GM04503 (cell line): Measurements from ENCODE around the gene OPA3.
A peak's percentile ranks its signal among the peaks of the same experiment; 100 is the strongest.

ENCODE experiments used
- DNase-seq: peaks from one replicate; pipeline ENCODE4 v3.0.0-alpha.2; 2012; ENCODE audit warnings: low read depth

Gene OPA3

DNA sequence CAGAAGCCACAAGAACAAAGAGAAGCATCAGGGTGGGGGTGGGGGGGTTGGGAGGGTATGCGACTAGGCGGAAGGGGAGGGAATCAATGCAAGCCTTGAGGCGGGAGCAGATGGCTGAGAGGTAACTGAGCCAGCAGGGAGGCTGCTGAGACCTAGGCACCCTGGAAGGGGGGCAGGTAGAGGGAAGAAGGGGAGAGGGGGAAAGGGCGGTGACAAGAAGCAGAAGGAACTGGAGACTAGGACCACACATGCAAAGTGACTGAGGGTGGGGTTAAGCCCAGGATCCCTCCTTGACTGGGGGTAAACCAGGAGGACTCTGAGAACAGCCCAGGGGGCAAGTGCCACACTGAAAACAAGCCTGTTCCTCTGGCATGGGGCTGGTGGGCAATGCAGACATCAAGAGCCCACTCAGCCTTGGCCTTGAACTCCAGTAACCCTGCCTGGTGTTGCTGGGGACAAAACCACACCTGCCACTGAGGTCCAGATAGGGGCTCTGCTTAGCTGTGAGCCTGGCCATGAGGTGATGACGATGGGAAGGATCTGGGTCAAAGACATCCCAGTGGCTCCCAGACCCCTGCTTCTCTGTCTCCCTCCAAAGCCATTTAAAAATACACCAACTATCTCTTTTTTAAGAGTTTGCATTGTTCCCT lies 20.3 kb downstream of the OPA3 start:
- no peak for DNase-seq

DNA sequence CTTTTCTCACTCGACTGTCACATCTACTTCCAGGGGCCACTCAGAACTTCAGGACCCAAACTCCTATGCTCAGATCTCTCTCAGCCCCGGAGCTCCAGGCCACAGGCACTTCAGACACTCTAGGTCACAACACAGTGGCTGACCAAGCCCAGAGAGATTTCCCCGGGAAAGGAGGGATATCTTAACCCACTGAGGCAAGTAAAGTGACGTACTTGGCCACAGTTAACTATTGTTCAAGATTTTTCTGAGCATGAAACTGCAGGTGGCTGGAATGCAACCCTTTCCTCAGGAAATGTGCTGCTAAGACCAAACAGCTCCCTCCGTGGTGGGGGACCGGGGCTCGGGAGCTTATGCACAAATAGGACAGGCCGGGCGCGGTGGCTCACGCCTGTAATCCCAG lies 23.9 kb downstream of the OPA3 start:
- DNase-seq = no peak

DNA sequence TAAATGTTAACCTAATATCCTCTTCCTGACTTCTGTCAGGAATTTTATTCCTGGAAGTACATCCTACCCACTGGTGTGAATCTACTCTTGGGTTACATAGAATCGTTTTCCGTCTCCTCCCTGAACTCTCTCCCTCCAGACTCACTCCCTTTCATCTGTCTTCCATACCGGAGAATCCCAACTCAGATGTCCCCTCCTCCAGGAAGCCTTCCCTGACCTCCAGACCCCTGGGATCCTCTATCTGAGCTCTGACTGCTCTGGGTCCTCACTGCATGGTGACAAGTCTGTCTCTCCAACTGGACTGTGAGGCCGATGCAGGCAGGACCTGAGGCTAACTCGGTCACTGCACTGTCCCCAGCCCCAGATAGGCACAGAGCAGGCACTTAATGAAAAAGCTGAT lies 24.6 kb downstream of the OPA3 start:
- DNase-seq = no peak

DNA sequence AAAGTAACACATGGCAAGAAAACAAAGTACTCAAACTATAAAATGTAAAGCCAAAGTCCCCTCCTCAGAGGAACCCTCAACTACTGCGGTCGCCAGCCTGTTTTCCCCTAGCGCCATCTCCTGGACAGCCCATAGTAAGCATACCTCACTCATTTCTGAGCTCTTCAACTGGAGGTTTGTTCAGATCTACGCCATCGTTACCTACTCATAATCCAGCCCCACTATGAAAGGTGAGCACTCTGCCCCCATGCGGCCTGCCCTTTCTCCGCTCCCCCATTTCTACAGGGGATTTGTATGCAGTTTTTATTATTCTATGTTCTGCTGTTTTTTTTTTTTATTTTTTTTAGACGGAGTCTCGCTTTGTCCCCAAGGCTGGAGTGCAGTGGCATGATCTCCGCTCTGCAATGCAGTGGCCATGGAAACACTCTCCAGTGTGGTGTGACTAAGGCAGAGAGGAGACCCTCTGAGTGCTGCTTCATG lies 26.2 kb downstream of the OPA3 start:
- no peak for DNase-seq

DNA sequence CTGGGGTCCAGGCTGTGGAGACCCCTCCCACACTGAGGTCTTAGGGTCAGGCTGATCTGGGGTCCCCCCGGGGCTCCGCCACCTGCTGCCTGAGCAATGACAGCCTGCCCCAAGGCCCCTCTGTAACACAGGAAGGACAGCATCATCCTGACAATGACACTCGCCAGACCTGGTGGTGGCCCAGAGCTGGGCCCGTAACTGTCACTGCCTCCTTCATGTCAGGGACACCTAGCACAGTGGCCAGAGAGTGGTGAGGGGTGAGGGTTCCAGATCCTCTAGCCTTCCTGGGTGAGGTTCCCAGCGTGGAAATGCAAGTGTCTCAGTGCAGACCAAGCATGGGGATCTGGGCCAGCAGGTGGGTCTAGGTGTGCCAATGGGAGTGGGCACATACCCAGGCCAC lies 27.8 kb downstream of the OPA3 start:
- no peak for DNase-seq

DNA sequence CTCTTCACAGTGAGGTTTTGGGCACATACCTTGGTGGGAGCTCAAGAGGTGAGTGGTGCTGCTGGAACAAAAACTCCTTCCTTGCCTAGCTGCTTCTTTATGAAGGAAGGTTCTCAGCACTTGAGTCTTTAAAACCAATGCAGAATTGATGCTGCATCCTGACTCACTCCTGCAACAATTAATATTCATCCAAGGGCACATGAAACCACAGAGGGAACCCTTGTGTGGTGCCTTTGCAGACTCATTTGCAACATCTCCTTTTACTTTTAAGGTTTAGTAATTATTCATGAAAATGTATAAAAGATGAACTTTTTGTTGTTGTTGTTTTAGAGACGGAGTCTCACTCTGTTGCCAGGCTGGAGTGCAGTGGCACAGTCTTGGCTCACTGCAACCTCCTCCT lies 30.1 kb downstream of the OPA3 start:
- no peak for DNase-seq

DNA sequence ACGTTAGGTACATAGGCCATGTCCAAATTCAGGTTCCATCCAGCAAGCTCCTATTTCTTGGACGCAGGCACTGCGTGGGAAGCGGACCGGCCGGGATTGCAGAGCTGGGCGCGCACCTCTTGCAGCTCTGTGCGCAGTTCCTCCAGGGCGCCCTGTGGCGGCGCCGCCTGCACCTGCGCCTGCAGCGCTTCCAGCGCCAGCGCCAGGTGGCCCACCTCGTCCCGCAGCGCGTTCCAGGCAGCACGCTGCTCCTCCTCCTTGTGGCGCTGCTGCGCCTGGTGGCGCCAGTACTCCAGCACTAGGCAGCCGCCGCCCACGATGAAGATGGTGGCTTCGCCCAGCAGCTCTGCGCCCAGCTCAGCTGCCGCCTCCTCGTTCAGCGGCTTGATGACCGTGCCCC lies 31.1 kb downstream of the OPA3 start:
- DNase-seq = no peak

DNA sequence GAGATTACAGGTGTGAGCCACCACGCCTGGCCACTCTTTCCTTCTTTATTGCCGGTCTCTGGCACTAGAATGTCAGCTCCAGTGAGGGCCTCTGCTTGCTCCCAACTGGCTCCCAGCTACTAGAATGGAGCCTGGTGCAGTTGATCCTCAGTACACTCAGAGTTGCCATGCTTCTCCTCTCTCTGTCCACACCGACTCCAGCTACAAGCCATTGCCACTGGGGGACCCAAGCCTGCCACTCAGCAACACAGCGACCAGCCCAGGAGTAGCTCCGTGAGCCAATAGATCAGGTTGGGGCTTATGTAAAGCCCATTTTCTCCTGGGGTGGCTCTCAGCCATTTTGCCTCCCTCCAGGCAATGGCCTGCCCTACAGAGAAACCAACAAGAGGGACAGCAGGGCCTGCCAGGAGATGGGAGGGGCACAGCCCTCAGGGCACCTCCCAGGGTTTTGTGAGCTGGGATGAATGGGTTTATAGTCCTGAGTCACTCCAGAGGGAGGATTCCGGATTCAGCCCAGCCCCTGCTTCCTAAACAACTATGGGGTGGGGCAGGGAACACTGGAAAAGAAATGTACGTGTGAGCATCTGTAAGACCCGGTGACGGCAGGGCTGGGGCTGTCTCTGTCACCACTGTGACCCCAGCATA lies 36.5 kb downstream of the OPA3 start:
- DNase-seq = peak; percentile 46

DNA sequence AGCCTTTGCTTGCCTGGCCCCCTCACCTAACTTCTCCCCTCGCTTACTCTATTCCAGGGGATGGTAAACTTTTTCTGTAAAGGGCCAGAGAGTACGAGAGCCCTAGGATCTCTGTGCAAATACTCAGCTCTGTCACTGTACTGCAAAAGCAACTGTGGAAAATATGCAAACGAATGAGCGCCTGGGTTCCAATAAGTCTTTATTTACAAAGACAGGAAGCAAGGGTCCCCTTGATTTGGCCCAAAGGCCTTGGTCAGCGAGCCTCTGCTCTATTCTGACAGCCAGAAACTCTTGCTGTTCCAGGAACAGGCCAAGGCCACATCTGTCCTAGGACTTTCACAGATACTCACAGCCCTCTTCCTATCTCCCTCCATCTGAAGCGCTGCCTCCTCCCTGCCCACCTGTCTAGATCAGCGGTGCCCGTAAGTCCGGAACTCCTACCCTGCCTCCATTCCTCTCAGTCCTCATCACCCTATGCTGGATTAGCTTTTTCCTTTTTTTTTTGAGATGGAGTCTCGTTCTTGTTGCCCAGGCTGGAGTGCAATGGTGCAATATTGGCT lies 37.3 kb downstream of the OPA3 start:
- no peak for DNase-seq

DNA sequence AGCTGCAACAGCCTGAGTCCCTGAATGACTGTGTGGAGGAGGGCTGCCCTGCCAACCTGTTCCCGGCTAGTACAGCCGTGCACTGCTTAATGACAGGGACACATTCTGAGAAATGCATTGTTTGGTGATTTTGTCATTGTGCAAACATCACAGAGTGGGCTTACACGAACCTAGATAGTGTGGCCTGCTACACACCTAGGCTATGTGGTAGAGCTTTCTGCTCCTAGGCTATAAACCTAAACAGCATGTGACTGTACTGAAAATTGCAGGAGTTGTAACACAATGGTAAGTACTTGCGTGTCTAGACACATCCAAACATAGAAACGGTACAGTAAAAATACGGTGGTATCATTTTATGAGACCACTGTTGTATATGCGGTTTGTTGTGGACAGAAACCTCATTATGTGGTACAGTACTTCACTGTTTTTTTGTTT lies 42.4 kb downstream of the OPA3 start:
- no peak for DNase-seq

DNA sequence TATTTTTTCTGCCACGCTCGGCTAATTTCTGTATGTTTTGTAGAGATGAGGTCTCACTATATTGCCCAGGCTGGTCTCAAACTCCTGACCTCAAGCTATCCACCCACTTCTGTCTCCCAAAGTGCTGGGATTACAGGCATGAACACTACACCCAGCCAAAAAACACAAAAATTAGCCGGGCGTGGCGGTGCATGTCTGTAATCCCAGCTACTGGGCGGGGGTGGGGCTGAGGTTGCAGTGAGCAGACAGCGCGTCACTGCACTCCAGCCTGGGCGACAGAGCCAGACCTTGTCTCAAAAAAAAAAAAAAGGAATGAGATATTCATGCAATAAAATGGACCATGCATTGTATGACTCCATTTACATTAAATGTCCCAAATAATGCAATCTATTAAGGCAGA lies 45.1 kb downstream of the OPA3 start:
- DNase-seq = no peak

DNA sequence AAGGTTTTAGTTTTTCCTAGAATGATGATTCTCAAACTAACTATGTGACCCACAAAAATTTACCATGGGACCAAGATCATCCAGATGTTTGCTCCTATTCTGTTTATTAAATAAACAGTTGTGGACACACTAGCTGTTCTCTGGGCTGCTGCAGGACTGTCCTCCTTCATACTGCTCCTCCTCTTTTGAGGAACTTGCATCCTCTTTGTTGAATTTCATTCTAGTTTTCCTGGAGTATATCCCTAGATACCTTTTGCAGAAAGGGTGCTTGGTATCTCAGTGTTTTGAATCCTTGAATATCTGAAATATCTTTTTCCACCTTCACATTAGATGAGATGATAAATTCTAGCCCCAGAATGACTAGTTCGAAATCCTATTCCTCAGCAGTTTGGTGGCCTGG lies 53.3 kb downstream of the OPA3 start:
- no peak for DNase-seq

DNA sequence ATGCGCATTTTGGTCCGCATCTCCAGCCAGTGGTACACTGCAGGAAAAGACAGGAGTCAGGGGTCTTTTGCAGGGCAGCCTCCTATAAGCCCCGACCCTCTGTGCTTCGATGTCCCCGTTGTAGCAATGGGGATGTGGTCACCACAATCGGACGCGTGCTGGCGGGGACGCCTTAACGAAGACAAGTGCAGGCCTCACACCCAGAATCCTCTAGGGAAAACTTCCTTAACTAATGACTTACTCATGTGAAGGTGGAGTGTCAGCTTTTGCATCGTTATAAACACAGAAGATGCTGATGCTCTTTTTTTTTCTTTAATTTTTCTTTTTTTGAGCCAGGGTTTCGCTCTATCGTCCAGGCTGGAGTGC lies 55.2 kb downstream of the OPA3 start:
- DNase-seq = no peak

DNA sequence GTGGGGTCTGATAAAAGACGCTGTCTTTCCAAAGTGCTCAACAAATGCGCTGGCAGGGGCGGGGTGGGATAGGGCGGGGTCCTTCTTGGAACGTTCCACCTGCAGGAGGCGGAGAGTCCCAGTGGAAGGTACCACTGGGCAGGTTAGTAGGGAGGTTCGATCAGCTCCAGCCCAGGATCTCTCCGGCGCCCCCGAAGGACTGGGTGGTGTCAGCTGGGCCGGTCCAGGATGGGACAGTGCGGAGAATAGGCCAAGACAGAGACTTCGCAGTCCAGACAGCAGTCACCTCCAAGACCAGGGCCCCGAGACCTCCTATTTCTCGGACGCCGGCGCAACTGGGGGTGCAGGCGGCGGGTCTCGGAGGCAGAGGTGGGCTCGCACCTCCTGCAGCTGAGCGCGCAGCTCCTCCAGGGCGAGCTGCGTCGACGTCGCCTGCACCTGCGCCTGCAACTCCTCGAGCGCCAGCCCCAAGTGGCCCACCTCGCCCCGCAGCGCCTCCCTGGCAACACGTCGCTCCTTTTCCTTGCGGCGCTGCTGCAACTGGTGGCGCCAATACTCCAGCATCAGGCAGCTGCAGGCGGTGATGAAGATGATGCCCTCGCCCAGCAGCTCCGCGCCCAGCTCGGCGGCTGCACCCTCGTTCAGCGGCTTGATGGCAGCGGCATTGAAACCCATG lies 55.7 kb downstream of the OPA3 start:
- DNase-seq = no peak

DNA sequence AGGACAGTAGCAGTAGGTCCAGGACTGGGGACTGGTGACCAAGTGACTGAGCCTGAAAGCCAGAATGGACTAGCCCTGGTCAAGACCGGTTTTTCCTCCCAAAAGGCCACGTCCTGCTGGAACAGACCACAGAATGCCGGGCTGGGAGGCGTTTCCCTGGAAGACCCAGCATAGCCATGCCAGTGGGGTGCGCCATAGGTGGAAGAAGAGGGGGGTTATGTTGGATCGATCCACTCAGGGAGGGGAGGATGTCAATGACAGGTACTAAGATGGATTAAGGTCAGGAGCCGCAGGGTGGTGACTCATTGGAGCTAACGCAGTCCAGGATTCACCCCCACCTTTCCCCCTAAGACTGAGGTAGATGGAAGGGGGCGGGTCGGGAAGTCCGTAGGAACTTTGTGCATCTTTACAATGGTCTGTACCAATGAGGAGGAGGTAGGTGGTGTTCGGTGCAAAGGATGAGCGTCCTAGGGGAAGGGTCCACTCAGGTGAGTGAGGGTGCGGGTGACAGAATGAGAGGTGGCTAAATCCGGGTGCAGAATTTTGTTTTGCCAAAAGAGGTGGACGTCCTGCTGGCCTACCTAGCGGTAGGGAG lies 56.4 kb downstream of the OPA3 start:
- DNase-seq = no peak

DNA sequence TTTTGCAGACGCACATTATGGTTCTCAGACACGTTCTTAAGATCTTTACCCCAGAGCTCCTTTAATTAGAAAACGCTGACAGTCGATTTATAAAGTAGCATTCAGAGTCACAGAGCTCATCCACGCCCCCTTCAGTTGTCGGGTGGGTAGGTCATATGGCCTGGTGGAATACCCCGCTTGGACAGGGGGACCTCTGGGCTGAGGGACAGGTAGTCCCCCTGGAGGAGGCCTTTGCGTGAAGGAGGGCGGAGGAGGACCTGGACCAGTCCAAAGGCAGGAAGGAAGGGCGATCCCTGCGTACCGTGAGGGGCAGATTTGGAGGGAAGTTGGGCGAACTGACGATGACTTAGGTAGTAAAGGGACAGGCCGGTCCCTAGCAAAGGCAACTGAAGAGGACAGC lies 56.9 kb downstream of the OPA3 start:
- no peak for DNase-seq

DNA sequence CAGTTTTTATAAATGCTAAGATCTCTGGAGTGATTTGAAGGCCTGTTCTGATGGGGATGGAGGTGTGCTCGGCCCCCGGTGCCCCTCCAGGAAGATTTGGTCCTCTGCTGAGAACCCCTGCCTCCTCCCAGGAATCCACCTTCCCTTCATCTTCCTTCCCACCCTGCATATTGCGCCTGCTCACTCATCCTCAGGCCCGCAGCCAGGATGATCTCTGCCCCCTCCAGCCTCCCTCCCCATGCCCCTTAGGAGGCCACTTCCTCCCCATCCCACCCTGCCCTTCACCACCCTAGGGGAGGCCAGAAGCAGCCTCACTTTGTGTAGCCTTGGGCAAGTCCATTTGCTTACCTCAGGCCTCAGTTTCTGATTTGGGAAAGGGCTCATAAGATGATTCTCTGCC lies 57.6 kb downstream of the OPA3 start:
- DNase-seq = no peak

DNA sequence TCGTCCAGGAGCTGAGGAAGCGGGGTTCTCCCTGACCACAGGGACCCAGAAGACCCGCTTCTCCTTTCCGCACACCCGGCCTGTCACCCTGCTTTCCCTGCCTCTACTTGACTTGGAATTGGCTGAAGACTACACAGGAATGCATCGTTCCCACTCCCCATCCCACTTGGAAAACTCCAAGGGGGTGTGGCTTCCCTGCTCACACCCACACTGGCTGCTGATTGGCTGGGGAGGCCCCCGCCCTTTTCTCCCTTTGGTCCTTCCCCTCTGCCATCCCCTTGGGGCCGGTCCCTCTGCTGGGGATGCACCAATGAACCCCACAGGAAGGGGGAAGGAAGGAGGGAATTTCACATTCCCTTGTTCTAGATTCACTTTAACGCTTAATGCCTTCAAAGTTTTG lies 58.5 kb downstream of the OPA3 start:
- DNase-seq = no peak

DNA sequence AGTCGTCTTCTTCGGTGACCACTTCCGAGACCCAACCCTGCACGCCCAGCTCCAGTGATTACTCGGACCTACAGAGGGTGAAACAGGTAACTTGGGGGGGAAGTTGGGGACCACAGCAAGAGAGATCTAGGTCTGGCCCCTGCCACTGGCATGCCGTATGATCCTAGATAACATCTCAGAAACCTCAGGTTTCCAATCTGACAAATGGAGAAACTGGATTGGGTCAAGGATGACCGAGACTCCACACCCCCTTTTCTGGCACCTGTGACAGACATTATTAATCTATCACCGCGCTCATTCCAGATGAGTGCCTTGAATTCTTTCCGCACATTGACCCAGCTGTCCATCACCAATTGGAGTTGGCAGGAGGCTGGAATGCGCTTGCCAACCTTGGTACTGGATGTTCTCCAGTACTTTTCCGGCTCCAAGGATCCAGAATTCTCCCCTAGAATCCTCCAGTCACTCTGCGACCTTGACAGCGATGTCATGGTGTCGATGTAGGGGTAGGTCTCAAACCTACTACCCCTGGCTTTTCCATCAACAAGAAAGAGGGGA lies 60.0 kb downstream of the OPA3 start:
- DNase-seq = no peak

DNA sequence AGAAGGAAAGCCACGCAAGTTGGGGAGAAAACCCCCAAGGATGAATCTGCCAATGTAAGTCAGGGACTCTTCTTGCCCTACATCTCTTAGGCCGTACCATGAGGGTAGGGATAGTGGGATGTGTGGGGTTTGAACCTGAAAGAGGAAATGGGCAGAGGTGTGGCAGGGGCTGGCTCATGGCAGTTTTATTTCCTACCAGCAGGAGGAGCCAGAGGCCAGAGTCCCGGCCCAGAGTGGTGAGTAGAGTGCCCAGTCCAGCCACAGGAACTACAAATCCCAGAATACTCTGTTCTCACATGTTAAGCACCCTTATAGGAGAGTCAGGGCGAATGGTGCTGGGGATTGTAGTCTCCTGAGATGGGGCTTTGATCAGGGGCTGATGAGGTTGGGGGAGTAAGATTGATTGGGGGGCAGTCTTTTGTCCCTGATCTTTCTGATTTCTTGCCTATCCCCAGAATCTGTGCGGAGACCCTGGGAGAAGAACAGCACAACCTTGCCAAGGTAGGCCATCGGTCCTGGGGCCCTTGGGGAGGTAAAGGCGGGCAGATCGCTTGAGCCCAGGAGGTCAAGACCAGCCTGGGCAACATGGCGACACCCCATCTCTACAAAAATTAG lies 60.9 kb downstream of the OPA3 start:
- DNase-seq = no peak

DNA sequence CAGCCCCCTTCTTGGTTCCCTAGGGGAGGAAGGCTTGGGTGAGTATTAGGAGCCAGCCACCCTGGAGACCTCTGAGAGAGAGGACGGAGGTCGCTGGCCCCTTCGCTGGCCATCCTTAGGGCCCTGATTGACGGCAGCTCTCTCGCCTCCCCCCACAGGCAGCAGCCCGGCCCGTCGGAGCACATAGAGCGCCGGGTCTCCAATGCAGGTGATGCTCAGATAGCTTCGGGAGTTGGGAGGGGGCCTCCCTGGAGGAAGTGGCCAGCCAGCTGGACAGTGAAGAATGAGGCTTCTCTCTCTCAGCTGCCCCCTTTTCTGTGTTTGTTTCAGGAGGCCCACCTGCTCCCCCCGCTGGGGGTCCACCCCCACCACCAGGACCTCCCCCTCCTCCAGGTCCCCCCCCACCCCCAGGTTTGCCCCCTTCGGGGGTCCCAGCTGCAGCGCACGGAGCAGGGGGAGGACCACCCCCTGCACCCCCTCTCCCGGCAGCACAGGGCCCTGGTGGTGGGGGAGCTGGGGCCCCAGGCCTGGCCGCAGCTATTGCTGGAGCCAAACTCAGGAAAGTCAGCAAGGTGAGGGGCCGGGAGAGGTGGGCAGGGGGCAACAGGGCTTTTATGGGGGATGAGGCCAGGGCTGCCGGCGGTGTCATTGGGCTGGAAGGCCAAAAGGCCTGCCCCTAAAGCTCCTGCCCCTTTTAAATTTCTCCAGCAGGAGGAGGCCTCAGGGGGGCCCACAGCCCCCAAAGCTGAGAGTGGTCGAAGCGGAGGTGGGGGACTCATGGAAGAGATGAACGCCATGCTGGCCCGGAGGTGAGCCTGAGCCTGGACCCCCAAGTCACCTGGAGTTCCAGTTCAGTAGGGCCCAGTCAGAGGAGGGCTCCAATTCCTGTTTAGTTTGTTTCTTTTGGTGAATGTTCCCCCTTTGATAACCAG lies 62.3 kb downstream of the OPA3 start:
- DNase-seq = no peak
